T-helper 22 cell (primary cell): ENCODE results near the gene SPI1.
"Not testable (repeated sequence)": the region's sequence is repeated elsewhere in the genome, so short reads cannot be mapped to it uniquely, and the experiment has no call there.

Experiments
- DNase-seq: peaks from one replicate; pipeline ENCODE4 v3.0.0-alpha.2; 2020; ENCODE audit warnings: low read depth

Gene SPI1

GRCh38 chr11:47324520-47324919 lies 53.8 kb downstream of the SPI1 start:
- DNase-seq: no peak

- no peak for DNase-seq
Measured at GRCh38 chr11:47318166-47318565, 60.2 kb downstream of the SPI1 start.

GRCh38 chr11:47317064-47317828 lies 61.1 kb downstream of the SPI1 start:
- DNase-seq: no peak

- not testable (repeated sequence) for DNase-seq
Measured at GRCh38 chr11:47316501-47316900, 61.8 kb downstream of the SPI1 start.

- no peak for DNase-seq
Measured at GRCh38 chr11:47314992-47315391, 63.4 kb downstream of the SPI1 start.

- no peak for DNase-seq
Measured at GRCh38 chr11:47308050-47308823, 70.1 kb downstream of the SPI1 start.

GRCh38 chr11:47306484-47306844 lies 71.9 kb downstream of the SPI1 start:
- DNase-seq: no peak

GRCh38 chr11:47305734-47306483 lies 72.4 kb downstream of the SPI1 start:
- DNase-seq: no peak
